Epithelial cell of prostate (primary cell): ENCODE data around the gene RFTN1.

ENCODE experiments used
- DNase-seq: peaks from one replicate; pipeline ENCODE4 v3.0.0-alpha.2; 2011; ENCODE audit warnings: low read depth, low spot score
- H3K27ac ChIP-seq: fragments of 450-650 bp; 2 replicates; pipeline ENCODE4 v1.5.1; 2017; ENCODE audit warnings: mild to moderate bottlenecking

RFTN1 gene

GRCh38 chr3:16471897-16472296, 41.6 kb downstream of the RFTN1 start:
- no peak for DNase-seq
- H3K27ac ChIP-seq = no peak overlapping the region

GRCh38 chr3:16470590-16470989, 42.9 kb downstream of the RFTN1 start:
- DNase-seq = no peak
- no peak overlapping the region for H3K27ac ChIP-seq

- H3K27ac ChIP-seq = no peak overlapping the region
- no peak for DNase-seq
These were observed 45.0 kb downstream of the RFTN1 start for GRCh38 chr3:16468336-16469098.

DNA sequence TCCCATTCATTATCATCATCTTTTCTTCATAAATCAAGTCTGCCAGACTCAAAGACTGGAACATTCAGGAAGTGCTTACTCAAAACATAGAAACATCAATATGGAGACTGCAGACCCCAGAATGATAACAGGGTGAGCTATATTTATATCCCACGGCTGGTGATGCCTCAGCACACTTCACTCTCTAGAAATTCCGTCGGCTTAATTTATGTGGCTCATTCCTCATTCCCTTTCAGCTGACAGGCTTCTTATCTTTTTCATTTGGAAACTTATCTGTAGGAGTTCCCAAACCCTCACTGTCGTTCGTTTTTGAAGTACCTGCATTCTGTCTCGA, 45.5 kb downstream of the RFTN1 start:
- H3K27ac ChIP-seq = no peak overlapping the region
- DNase-seq = no peak

- no peak for DNase-seq
- no peak overlapping the region for H3K27ac ChIP-seq
These were observed 46.1 kb downstream of the RFTN1 start for GRCh38 chr3:16467393-16467792.

DNA sequence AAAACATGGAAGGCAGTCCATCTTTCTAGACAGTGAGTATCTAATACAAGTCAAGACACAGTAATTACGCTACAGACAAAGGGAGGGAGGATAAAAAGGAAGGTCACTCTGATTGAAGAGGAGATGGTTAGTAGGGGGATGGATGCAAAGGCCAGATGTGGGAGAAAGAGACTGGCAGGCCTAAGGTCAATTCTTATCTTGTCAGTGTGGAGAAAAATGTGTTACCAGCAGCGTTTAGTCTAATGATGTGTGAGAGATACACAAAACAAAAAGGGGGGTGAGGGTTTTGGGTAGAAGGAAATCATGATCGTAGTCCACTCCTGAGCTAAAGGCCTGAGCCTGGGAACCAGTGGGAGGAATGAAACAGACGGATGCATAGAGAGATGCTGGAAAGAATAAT, 46.7 kb downstream of the RFTN1 start:
- no peak for DNase-seq
- no peak overlapping the region for H3K27ac ChIP-seq

DNA sequence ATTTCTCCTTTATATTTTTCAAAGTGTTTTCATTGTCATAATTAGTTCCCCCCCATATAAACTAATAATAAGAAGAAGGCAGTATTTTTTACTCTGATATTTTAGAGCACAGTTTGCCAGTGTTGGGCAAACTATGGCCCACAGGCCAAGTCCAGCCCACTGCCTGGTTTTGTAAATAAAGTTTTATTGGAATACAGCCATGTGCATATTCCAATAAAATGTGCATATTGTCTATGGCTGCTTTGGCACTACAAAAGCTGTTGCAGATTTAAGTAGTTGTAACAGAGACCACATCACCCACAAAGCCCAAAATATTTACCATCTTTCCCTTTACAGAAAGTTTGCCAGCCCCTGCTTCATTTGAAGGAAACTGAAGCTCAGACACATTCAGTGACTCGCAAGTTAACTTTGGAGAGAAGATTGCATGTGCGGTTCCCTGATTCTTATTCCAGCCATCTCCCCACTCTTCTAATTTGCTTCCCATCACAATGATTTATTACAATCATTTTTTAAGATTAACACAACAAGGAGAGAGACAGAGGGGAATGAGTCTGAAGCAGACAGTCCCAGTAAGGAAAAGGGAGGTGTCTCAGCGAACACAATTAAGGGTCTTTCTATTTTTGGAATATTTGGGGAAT, 48.9 kb downstream of the RFTN1 start:
- no peak for DNase-seq
- H3K27ac ChIP-seq = no peak overlapping the region

DNA sequence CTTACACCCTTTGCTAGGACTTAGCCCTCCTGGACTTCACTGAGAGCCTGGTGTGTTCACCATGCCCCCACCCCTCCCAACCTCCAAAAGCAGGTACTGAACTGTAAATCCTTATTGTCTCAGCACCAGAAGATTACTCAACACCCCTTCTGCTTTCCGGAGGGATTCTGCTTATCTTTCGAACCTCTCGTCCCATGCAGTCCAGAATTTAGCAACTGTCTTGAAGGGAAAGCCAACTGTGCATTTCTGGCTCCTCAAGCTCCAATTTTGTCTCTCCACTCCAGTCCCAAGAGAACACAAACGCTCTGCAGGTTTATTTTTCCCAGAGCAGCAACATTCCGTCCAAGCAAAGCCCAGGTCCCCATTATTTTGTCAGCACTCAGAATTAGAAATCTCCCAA, 49.6 kb downstream of the RFTN1 start:
- DNase-seq = no peak
- H3K27ac ChIP-seq = no peak overlapping the region

GRCh38 chr3:16463119-16463518, 50.4 kb downstream of the RFTN1 start:
- DNase-seq = no peak
- no peak overlapping the region for H3K27ac ChIP-seq

DNA sequence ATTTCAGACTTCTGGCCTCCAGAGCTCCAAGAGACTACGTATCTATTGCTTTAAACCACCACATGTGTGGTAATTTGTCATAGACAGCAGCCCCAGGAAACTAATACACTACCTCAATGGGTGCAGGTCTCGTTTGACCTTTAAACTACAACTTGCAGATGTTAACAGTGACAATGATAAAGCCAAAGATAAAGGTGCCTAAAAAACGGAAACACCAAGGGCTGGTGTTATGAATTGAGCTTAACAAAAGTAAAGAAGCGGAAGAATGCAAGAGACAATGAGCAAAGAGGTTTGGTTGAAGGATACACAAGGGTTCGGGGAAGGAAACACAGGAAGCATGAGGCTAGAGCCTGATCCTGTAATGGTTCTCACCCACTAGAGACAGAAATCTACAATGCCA, 50.8 kb downstream of the RFTN1 start:
- H3K27ac ChIP-seq = no peak overlapping the region
- no peak for DNase-seq

GRCh38 chr3:16461463-16462245, 51.8 kb downstream of the RFTN1 start:
- H3K27ac ChIP-seq = no peak overlapping the region
- DNase-seq = no peak

DNA sequence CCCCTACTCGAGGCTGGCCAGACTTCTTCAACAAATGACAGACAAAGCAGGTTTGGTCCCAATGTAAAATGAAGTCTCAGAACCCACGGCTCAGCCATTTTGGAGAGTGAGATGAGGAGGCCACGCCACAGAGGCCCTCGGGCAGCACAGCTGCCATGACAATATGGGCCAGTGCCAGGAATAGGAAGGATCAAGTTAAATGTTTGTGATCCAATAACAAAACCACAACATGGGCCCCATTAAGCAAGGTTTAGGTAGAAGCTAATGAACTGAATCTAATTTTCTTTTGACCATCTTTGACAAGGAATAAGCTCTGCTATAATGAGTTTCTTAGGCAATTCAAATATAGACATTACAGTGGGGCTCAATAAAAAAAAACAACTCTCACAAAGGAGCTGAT, 52.6 kb downstream of the RFTN1 start:
- no peak for DNase-seq
- no peak overlapping the region for H3K27ac ChIP-seq

DNA sequence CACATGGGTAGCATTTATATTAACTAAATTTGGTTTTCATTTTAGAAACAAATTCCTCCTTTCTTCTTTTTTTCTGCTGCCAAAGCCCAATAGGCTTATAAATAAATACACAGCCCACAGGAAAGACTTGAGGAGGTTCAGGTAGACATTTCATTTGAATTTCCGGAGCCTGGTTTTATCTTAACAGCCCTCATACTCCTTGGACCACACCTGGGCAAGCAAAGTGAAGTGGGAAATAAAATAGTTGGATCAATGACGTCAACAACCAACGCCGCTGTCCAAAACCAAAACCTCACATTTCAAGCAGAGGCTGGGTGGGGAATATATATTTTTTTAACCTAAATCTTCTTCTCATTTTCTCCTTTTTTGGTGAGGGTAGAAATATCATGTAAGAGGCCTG, 53.2 kb downstream of the RFTN1 start:
- no peak for DNase-seq
- H3K27ac ChIP-seq = no peak overlapping the region

GRCh38 chr3:16456784-16457415, 56.6 kb downstream of the RFTN1 start:
- DNase-seq = peak; percentile 64
- H3K27ac ChIP-seq = no peak overlapping the region

DNA sequence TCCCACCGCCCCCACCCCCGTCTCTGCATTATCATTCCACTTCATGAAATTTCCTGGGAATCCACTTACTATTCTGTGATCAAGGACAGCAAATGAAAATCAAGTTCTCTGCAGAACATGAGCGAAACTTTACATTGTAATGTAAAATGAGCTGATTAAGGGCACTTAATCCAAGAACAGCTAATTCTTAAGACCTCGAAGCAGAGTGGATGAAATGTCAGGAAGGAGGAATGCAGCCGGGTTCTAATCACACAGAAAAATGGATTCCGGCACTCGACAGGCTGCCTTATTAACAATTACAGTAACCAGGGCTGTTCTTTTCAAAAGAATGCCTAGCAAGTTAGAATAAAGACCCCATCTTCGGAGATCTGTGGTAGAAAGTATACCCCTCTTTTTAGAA, 57.5 kb downstream of the RFTN1 start:
- no peak for DNase-seq
- no peak overlapping the region for H3K27ac ChIP-seq

DNA sequence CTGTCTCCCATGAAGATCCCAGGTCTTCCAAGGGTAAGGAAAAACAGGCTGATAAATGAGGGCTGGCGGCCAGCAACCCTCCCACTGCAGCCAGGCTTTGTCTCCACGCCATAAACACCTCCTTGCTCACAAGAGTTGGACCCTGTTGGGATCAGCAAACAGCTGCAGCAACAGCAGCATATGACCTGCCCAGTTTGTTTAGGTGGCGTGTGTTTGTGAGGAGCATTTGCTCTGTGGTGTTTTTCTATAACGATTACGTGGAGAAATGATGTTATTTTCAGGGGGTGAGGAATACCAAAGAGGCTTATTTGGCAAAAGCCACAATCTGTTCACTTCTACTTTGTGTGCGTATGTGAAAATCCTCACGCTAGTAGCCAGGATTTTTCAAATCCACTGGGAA, 58.5 kb downstream of the RFTN1 start:
- H3K27ac ChIP-seq = no peak overlapping the region

GRCh38 chr3:16452261-16452660, 61.2 kb downstream of the RFTN1 start:
- DNase-seq = no peak
- H3K27ac ChIP-seq = no peak overlapping the region

More for the DNA sequence above, 58.5 kb downstream of the RFTN1 start:
- no peak for DNase-seq

DNA sequence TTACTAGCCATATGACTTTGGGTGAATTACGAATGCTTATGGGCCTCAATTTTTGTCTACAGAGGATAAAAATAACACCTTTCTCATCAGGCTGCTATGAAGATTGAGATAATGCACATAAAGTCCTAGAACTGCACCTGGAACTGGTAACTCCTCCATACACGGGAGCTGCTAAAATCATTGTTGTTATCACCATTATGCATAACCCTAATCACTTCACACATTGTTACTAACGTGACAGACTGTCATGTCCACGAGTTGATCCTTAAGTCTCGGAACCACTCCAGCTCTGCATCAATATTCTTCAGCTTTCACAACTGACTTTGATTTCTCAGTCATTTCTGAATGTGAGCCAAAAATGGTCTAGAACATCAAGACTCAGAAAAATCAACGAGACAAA, 64.1 kb downstream of the RFTN1 start:
- no peak for DNase-seq
- no peak overlapping the region for H3K27ac ChIP-seq

GRCh38 chr3:16448639-16449070, 64.8 kb downstream of the RFTN1 start:
- H3K27ac ChIP-seq = peak overlapping the region; percentile 19
- DNase-seq = peak; percentile 86

GRCh38 chr3:16447135-16447534, 66.4 kb downstream of the RFTN1 start:
- H3K27ac ChIP-seq = no peak overlapping the region
- no peak for DNase-seq

DNA sequence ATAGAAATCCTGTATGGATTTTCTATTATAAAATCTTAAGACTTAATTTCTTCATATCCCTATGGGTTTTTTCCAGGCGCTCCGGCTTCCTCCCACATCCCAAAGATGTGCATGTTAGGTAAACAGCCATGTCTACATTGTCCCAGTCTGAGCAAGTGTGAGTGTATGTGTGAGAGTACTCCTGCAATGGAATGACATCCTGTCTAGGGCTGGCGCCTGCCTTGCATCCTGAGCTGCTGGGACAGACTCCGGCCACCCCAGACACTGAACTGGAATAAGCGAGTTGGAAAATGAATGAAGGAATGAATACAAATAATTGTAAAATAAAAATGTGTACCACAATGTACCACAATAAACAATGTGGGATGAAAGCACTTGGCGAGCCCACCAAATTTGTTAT, 69.2 kb downstream of the RFTN1 start:
- no peak for DNase-seq
- no peak overlapping the region for H3K27ac ChIP-seq
